ENCODE data around the gene NPAS3. TPM values are rescaled to one million over a fixed set of nuclear protein-coding genes. Genes with fewer than 3 reads are reported as not detected.

NPAS3 gene
- total and polyA plus RNA-seq, 2 of the 8 experiments (the other 6 are each of a cell fraction or from before 2014, with no cell fraction given): 0.11 to 0.60 TPM

- Histone ChIP-seq H3K4me2 (ENCODE audit: insufficient read depth in 1 of 2, low read depth in 2 of 2, low read length in 2 of 2) (no peak overlapping the region), H2BK20ac (ENCODE audit: low read length) (no peak overlapping the region), H3K23me2 (ENCODE audit: low read depth, low read length) (no peaks in the 10 kb centered on the region), H4K91ac (replicated peaks; ENCODE audit: insufficient read length, low read length) (no peak overlapping the region), H3K56ac (replicated peaks; ENCODE audit: insufficient read length, low read depth, low read length) (no peak overlapping the region), H3K9me3 (ENCODE audit: insufficient read depth in 2 of 2, low read depth in 1 of 2, low read length in 1 of 2) (no peaks in the 10 kb centered on the region), H3K18ac (ENCODE audit: extremely low read depth, low read length) (no peak overlapping the region), H2BK12ac (ENCODE audit: low read depth, low read length) (no peak overlapping the region), H3K36me3 (ENCODE audit: control insufficient read depth in 2 of 4, insufficient read depth in 4 of 4, low read length in 3 of 4) (no peaks in the 10 kb centered on the region), H3K79me2 (ENCODE audit: control insufficient read depth in 1 of 2, insufficient read depth in 2 of 2, low read length in 2 of 2) (no peaks in the 10 kb centered on the region), H2BK120ac (replicated peaks; ENCODE audit: low read depth, low read length) (no peak overlapping the region), H4K20me1 (replicated peaks in 1 of 2; ENCODE audit: control insufficient read depth in 1 of 2, insufficient read depth in 2 of 2, low read length in 2 of 2) (no peaks in the 10 kb centered on the region), H3K4me3 (ENCODE audit: extremely low read depth in 1 of 4, insufficient read depth in 2 of 4, low read depth in 3 of 4, low read length in 4 of 4) (no peak overlapping the region), H3K23ac (ENCODE audit: insufficient read length) (no peak overlapping the region), H3K27ac (ENCODE audit: low read depth, low read length) (no peak overlapping the region), H3K27me3 (replicated peaks in 1 of 4; ENCODE audit: control insufficient read depth in 3 of 4, extremely low read depth in 1 of 4, insufficient read depth in 3 of 4, low read length in 3 of 4) (no peaks in the 10 kb centered on the region), H2AFZ (ENCODE audit: low read length) (no peak overlapping the region), H3K14ac (ENCODE audit: insufficient read length) (no peak overlapping the region), H4K8ac (ENCODE audit: extremely low read depth, insufficient read depth, low read length) (no peak overlapping the region), H2BK15ac (ENCODE audit: low read length) (no peak overlapping the region), H4K5ac (ENCODE audit: insufficient read length, low read depth, low read length) (no peak overlapping the region), H2BK5ac (ENCODE audit: low read depth, low read length) (no peak overlapping the region), H3K9ac (replicated peaks in 1 of 4; ENCODE audit: extremely low read depth in 1 of 4, low read depth in 3 of 4, low read length in 3 of 4) (no peak overlapping the region), H3K79me1 (ENCODE audit: low read depth, low read length) (no peaks in the 10 kb centered on the region), H3K4ac (replicated peaks; ENCODE audit: insufficient read length, low read depth, low read length) (no peak overlapping the region), H2AK5ac (ENCODE audit: low read depth, low read length) (no peak overlapping the region), H3K4me1 (replicated peaks in 1 of 4; ENCODE audit: control insufficient read depth in 3 of 4, insufficient read depth in 4 of 4, low read length in 3 of 4) (no peaks in the 10 kb centered on the region)
- POLR2A ChIA-PET (ENCODE audit: partially characterized antibody): no interaction called here
- CTCF ChIA-PET (ENCODE audit: partially characterized antibody): no interaction called here
- 95% methylated on average over 2 of the region's 2 CpGs; no CpG with 5 or more reads in 1 of the 2 experiments for WGBS, 2 experiments (ENCODE audit: extremely low coverage in 1 of 2, insufficient coverage in 1 of 2, insufficient read length in 1 of 2, insufficient replicate concordance in 2 of 2, low coverage in 1 of 2, low lambda C conversion rate in 2 of 2, missing lambda C conversion rate in 1 of 2)
- no peak for FAIRE-seq
- DNase-seq (ENCODE audit: low read depth in 1 of 2, low spot score in 2 of 2): no peak
- TF ChIP-seq CBX8 (IDR thresholded peaks at IDR 0.05; ENCODE audit: borderline replicate concordance, low read depth, low read length): no peak
- no peak for TF ChIP-seq EGR1 (IDR thresholded peaks at IDR 0.05; ENCODE audit: borderline replicate concordance, low read depth, low read length)
- TF ChIP-seq TAF1 (IDR thresholded peaks at IDR 0.05; ENCODE audit: low read depth, low read length): no peak
- no peak for TF ChIP-seq CTBP2 (IDR thresholded peaks at IDR 0.05; ENCODE audit: borderline replicate concordance, insufficient read depth, insufficient read length, low read length)
- TF ChIP-seq RBBP5 (IDR thresholded peaks at IDR 0.05; ENCODE audit: borderline replicate concordance, low read depth, low read length): no peak
- TF ChIP-seq SP4 (IDR thresholded peaks at IDR 0.05; ENCODE audit: low read length): no peak
- TF ChIP-seq MAX (IDR thresholded peaks at IDR 0.05): no peak
- TF ChIP-seq KDM5A (IDR thresholded peaks at IDR 0.05; ENCODE audit: low read length): no peak
- no peak for TF ChIP-seq EP300 (IDR thresholded peaks at IDR 0.05; ENCODE audit: borderline replicate concordance in 1 of 2, low read depth in 2 of 2, low read length in 2 of 2)
- no peak for TF ChIP-seq CHD1 (IDR thresholded peaks at IDR 0.05; ENCODE audit: low read depth, low read length)
- TF ChIP-seq HDAC2 (IDR thresholded peaks at IDR 0.05; ENCODE audit: borderline replicate concordance in 1 of 2, low read depth in 2 of 2, low read length in 2 of 2): no peak
- no peak for TF ChIP-seq CREB1 (IDR thresholded peaks at IDR 0.05)
- no peak for TF ChIP-seq RFX5 (IDR thresholded peaks at IDR 0.05; ENCODE audit: borderline replicate concordance, low read depth, low read length)
- TF ChIP-seq SP2 (IDR thresholded peaks at IDR 0.05; ENCODE audit: low read length): no peak
Measured at GRCh38 chr14:33017016-33017415, 78.3 kb downstream of the NPAS3 start.

Measured in H1 (cell line).